Activated CD8-positive, alpha-beta memory T cell treated with anti-CD3 and anti-CD28 coated beads, Interleukin-2, amount 50 U/mL, for 24 hours (primary cell): ENCODE measurements around the gene RCBTB2.
A peak's percentile ranks its signal among the peaks of the same experiment; 100 is the strongest.
"Not testable (repeated sequence)": the region's sequence is repeated elsewhere in the genome, so short reads cannot be mapped to it uniquely, and the experiment has no call there.

ENCODE experiments used
- DNase-seq: peaks from one replicate; pipeline ENCODE4 v3.0.0-alpha.2; 2020; ENCODE audit errors: extremely low read depth

RCBTB2 gene

DNA sequence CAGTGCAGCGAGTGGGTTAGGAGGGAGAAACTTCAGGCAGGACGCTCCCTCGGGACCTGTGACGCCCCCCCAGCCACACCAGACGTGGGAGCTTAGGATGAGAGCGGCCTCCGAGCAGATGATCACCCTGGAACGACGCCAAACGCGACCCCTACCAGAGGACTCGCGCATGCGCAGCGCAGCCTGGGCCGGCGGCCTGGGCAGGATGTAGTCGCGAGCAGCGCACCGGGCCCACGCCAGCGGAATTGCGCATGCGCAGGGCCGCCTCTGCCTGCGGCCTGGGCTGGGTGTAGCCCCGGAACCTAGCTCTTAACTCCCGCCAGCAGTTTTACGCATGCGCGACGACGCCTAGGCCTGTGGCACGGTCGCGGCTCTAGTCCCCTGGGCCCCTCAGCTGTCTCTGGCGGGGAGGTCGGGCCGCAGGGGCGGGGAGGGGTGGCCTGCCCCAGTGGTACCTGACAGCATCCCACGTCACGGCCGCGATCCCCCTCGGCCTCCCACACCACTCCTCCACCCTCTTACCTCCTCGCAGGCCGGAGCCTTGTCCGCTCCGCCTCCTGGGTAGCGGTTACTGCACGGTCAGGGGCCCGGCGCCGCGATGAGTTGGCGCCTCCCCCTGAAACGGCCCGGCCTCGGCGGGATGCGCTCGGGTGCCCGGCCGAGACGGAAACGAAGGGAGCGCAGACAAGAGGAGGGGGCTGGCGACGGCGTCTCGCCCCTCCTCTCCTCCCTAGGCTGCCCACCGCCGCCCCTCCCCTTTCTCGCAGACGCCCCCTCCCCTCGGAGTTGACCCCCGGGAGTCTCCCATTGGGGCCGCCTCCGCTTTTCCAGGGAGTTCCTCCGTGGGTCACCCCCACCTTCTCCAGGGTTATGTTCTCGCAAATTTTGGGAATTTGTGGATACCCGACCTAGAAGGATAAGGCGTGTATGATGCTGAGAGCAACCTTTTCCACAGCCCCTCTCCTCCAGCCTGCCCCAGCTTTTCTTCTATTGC is at the start of gene RCBTB2:
RCBTB2 (minus strand) TSS at position 575 of the 994 bp plus-strand sequence. CDS start 11,141 bp downstream, outside the sequence.
- DNase-seq, result peak; percentile 95

- DNase-seq, result no peak
Measured at GRCh38 chr13:48582084-48582483, 49.2 kb upstream of the RCBTB2 start.

GRCh38 chr13:48580896-48581295 is 48.0 kb upstream of the RCBTB2 start:
- DNase-seq, result no peak

- peak; percentile 55 for DNase-seq
Measured at GRCh38 chr13:48580185-48580803, 47.4 kb upstream of the RCBTB2 start.

GRCh38 chr13:48579919-48580180 is 47.0 kb upstream of the RCBTB2 start:
- not testable (repeated sequence) for DNase-seq

GRCh38 chr13:48579165-48579918 is 46.5 kb upstream of the RCBTB2 start:
- DNase-seq, result no peak

- DNase-seq, result no peak
Measured at GRCh38 chr13:48578516-48579164, 45.8 kb upstream of the RCBTB2 start.

DNA sequence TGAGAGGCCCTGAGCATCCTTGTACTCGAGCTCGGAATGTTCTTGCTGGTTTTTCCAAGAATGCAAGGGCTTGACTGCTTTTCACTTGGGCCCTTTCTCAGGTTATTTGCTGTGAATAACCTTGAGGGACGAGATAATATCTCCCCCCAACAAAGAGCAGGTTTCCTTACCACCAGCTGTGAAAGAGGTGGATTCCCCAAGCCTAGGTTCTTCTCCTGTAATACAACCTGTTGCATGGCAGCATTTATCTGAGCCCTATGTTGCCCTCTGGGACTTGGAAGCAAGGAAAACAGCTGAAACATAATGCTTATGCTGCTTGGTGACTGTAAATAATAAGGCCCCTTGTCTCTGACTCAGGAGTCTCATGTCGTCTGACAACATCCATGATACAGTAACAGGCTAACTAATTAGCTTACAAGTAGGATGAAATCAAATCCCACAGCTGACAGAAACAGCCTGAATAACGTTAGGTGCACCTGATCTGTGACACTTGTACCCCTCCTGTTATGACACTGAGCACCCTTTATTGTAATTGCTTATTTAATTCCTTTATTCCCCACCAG is 43.6 kb upstream of the RCBTB2 start:
- no peak for DNase-seq

DNA sequence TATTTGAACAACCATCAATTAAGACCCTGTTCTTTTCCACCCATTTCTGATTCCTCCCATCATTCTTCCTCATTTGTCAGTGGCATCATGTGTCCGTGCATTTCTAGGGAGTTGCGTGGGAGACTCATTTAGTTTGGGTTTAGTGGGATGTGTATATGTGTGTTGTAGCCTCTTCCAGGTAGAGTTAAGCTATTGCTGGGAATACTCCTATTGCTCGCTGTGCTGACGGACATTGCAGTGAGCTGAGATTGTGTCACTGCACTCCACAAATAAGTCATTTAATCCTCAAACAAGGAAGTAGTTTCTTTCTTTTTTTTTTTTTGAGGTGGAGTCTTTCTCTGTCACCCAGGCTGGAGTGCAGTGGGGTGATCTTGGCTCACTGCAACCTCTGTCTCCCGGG is 42.2 kb upstream of the RCBTB2 start:
- no peak for DNase-seq

DNA sequence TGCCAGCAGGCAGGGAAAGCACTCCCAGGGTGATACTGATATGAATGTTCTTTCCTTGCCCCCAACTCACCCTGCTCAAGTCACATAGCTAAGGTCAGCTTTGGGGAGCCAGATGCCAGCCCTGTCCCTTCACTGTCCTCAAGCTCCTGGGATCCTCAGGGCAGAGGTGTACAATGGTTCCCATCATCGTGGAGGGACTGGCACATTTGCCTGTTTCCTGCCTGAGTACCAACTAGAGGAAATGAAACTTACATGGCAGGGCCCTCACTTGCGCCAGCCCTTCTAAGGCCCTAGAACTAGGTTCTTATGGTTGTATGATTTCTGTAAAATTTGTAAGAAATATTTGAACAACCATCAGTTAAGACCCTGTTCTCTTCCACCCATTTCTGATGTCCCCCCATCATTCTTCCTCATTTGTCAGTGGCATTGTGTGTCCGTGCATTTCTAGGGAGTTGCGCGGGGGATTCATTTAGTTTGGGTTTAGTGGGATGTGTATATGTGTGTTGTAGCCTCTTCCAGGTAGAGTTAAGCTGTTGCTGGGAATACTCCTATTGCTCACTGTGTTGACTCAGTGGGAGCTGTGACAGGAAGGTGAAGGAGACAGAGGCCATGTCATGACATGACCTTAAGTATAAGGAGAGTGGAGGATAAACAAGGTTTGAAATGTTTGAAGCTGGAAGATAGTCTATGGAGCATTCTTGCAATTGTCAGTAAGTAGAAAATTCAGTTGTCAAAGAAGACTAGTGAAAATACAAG is 41.3 kb upstream of the RCBTB2 start:
- DNase-seq, result no peak

- no peak for DNase-seq
Measured at GRCh38 chr13:48573213-48574007, 40.5 kb upstream of the RCBTB2 start.

DNA sequence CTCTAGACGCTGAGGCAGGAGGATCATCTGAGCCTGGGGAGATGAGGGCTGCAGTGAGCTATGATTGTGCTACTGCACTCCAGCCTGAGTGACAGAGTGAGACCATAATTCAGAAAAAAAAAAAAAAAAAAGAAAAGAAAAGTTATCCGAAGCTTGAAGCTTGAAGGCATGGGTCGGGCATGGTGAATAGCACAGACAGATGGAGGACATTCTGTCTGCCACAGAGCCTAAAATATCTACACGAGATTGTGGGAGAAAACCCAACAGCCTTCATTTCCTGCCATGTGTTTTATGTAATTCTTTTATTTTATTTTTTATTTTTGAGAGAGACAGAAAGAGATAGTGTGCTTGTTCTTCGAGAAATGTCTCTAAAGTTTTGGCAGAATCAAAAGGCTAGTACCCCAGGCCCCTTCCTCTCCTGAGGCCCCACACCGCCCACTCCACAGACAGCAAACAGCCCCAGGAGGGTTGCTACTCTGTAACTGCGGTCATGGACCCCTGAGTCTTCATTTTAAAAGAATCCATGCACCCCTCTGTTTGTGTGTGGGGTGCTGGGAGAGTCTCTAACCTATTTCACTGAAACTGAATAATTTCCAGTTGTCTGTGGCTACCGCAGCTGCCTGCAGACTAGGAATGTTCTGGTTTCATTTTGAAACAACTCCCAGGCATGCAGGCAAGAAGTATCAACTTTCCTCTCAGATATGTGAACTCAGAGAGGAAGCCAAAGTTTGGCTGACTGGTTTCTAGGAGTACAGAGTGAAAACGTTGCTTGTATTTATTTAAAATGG is 38.4 kb upstream of the RCBTB2 start:
- DNase-seq, result no peak

DNA sequence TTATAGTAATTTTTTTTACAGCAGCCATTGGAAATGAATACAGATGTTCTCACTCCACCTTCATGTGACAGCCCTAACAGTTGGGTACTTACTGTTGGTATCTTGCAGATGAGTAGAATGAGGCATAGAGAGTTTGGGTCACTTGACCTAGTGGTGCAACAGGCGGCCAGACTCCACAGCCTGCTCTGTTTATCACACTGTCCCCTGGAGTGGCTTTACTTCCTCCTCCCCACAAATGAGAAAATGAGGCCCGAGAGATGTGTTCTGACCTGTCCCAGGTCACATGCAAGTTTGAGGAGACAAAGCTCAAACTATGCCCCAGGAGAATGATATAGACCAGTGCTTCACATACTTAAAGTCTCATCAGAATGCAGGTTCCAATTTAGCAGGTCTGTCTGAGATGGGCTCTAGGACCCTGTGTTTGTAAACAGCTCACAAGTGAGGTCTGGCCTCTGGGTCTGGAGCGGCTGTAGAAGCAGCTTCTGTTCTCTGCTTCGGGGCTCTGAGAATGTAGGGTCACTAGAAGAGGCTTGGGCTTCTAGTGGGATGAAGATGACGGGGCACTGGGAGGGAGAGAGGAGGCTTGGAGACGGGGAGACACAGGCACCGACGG is 37.4 kb upstream of the RCBTB2 start:
- DNase-seq, result no peak

GRCh38 chr13:48569104-48569666 is 36.3 kb upstream of the RCBTB2 start:
- DNase-seq, result no peak

DNA sequence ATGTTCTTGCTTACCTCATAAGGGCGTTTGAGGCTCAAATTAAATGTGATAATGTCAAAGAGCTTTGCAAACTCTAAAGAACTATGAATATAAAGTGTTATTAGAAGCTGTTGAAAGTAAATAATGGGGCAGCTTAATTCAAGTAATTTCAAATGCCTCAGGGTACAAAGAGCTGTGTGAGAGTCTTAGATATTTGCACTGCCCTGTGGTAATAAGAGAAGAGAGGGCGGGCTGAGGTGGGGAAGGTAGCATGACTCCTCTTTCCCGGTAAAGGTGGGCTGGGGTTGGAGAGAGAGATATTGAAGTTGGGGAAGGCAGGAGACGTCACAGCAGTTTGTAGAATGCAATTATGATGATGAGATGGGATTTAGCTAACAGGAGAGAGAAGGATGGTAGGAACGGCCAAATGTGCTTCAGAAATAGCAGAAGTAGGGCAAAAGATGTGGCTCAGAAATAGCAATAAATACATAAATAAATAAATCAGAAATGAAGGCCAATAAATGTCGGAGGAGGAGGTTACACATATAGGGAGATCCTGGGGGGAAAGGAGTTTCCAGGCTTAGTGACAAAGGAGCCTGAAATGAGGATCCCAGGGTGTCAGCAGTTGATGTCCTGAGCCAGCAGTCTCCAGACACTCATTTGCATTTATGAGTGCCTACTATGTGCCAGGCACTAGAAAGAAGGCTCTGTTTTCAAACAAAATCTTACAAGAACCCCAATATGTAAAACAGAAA is 35.7 kb upstream of the RCBTB2 start:
- no peak for DNase-seq

GRCh38 chr13:48567515-48568369 is 34.9 kb upstream of the RCBTB2 start:
- DNase-seq, result no peak

GRCh38 chr13:48564056-48564455 is 31.2 kb upstream of the RCBTB2 start:
- DNase-seq, result no peak
